Cardiac muscle cell (in vitro differentiated cells and primary cell): ENCODE results near the gene RPL31. TPM values are rescaled to one million over a fixed set of nuclear protein-coding genes. Genes with fewer than 3 reads are reported as not detected.

Source experiments
- DNase-seq, 2 donors: peaks; one replicate each; pipeline versions ENCODE4 v3.0.0 to v3.0.0-alpha.2; 2010 to 2017; ENCODE audit warnings: low read depth in 1 of 2, low spot score in 1 of 2
- H3K27ac ChIP-seq: fragments of 200-600 bp; sonication (generic); 2 replicates; pipeline ENCODE4 v1.5.1; 2016
- H3K27me3 ChIP-seq: fragments of 200-600 bp; sonication (generic); 2 replicates; pipeline ENCODE4 v1.6.0; 2016; ENCODE audit warnings: control low read depth
- H3K36me3 ChIP-seq: fragments of 200-600 bp; sonication (generic); 2 replicates; pipeline ENCODE4 v1.5.1; 2016; ENCODE audit warnings: control low read depth
- H3K4me1 ChIP-seq: fragments of 200-600 bp; sonication (generic); 2 replicates; pipeline ENCODE4 v1.8.1; 2017; ENCODE audit warnings: low read depth, mild to moderate bottlenecking, mixed run types
- H3K4me3 ChIP-seq: fragments of 200-600 bp; sonication (generic); 2 replicates; pipeline ENCODE4 v1.5.1; 2016; ENCODE audit warnings: mild to moderate bottlenecking
- H3K9me3 ChIP-seq: fragments of 200-600 bp; sonication (generic); 2 replicates; pipeline ENCODE4 v1.5.1; 2017; ENCODE audit warnings: low read depth, mild to moderate bottlenecking, control low read depth
- CTCF ChIP-seq: IDR thresholded peaks from 2 replicates; pipeline ENCODE4 v1.5.1; 2012; ENCODE audit warnings: low read depth, mild to moderate bottlenecking, low read length
- polyA plus RNA-seq: library from polyadenylated mRNA; unstranded; fragments of >200 nt; fragmentation: Nextera tagmentation; extraction: Ambion mirVana; gene quantifications from 2 replicates; pipeline ENCODE4 v1.2.1, GENCODE V29; 2016
- total RNA-seq: library from RNA; depleted of rRNA; stranded (reverse); fragments of >200 nt; gene quantifications from 2 replicates; pipeline ENCODE4 v1.2.3, GENCODE V29; 2016

The RPL31 gene
- total and polyA plus RNA-seq, 2 experiments from 2014 or later: 458 to 1,385 TPM

- H3K9me3 ChIP-seq: no peaks in the 10 kb centered on the region
- no peak for DNase-seq
- H3K4me3 ChIP-seq: no peak overlapping the region
- no peaks in the 10 kb centered on the region for H3K27me3 ChIP-seq
- H3K27ac ChIP-seq: no peak overlapping the region
- H3K4me1 ChIP-seq: no peaks in the 10 kb centered on the region
- TF ChIP-seq CTCF: no peak
- H3K36me3 ChIP-seq: no peaks in the 10 kb centered on the region
Measured at GRCh38 chr2:100990166-100990565, 11.9 kb upstream of the RPL31 start.

- no peaks in the 10 kb centered on the region for H3K4me1 ChIP-seq
- H3K27me3 ChIP-seq: no peaks in the 10 kb centered on the region
- no peak for TF ChIP-seq CTCF
- no peaks in the 10 kb centered on the region for H3K36me3 ChIP-seq
- H3K27ac ChIP-seq: no peak overlapping the region
- no peak for DNase-seq
- H3K4me3 ChIP-seq: no peak overlapping the region
- no peaks in the 10 kb centered on the region for H3K9me3 ChIP-seq
Measured at GRCh38 chr2:100990650-100991403, 11.3 kb upstream of the RPL31 start.

GRCh38 chr2:100991404-100991773 lies 10.7 kb upstream of the RPL31 start:
- no peaks in the 10 kb centered on the region for H3K9me3 ChIP-seq
- no peak overlapping the region for H3K4me3 ChIP-seq
- H3K27ac ChIP-seq: no peak overlapping the region
- no peaks in the 10 kb centered on the region for H3K36me3 ChIP-seq
- DNase-seq: no peak
- no peak for TF ChIP-seq CTCF
- no peaks in the 10 kb centered on the region for H3K4me1 ChIP-seq
- no peaks in the 10 kb centered on the region for H3K27me3 ChIP-seq

- Histone ChIP-seq H3K4me3 (no peak overlapping the region), H3K27me3 (no peaks in the 10 kb centered on the region), H3K36me3 (no peaks in the 10 kb centered on the region), H3K4me1 (no peaks in the 10 kb centered on the region), H3K27ac (no peak overlapping the region), H3K9me3 (no peaks in the 10 kb centered on the region)
- no peak for DNase-seq
- TF ChIP-seq CTCF: no peak
Measured at GRCh38 chr2:100992262-100992661, 9.8 kb upstream of the RPL31 start.

- Histone ChIP-seq H3K36me3 (no peaks in the 10 kb centered on the region), H3K4me1 (no peaks in the 10 kb centered on the region), H3K27me3 (no peaks in the 10 kb centered on the region), H3K9me3 (no peaks in the 10 kb centered on the region), H3K27ac (no peak overlapping the region), H3K4me3 (no peak overlapping the region)
- no peak for TF ChIP-seq CTCF
- DNase-seq: no peak
Measured at GRCh38 chr2:100993294-100993693, 8.8 kb upstream of the RPL31 start.
